H1 (cell line): ENCODE data around the gene STAU1. TPM values are rescaled to one million over a fixed set of nuclear protein-coding genes. Genes with fewer than 3 reads are reported as not detected.

Source experiments
- CTCF ChIA-PET: fragments of 300-600 bp; sonication (Branson Sonifier 250); formaldehyde crosslinking; loops from one replicate; lab custom pipeline; 2021; ENCODE audit not compliant: partially characterized antibody; lab: Charles Lee
- POLR2A ChIA-PET: fragments of 300-600 bp; sonication (Branson Sonifier 250); formaldehyde crosslinking; loops from one replicate; lab custom pipeline; 2021; ENCODE audit warnings: inconsistent platforms; ENCODE audit not compliant: partially characterized antibody; lab: Charles Lee
- DNase-seq, 2 experiments: peaks; one replicate each; pipeline versions ENCODE4 v3.0.0 to v3.0.0-alpha.2; 2010 to 2022; ENCODE audit warnings: low spot score in 2 of 2, low read depth in 1 of 2, mixed read lengths in 1 of 2
- FAIRE-seq: peaks from 2 replicates; lab custom pipeline; 2011; peaks lifted over from hg19 to GRCh38; lab: Jason Lieb, UNC
- H2AFZ ChIP-seq: 2 replicates; pipeline ENCODE4 v1.8.1; 2012; ENCODE audit warnings: low read length, inconsistent platforms
- H2AK5ac ChIP-seq: 2 replicates; pipeline ENCODE4 v1.6.1; 2013; ENCODE audit warnings: low read depth, low read length
- H2BK120ac ChIP-seq: replicated peaks from 2 replicates; pipeline ENCODE3; 2013; ENCODE audit warnings: low read depth, low read length, inconsistent platforms
- H2BK12ac ChIP-seq: 2 replicates; pipeline ENCODE4 v1.6.1; 2013; ENCODE audit warnings: low read depth, low read length
- H2BK15ac ChIP-seq: 2 replicates; pipeline ENCODE4 v1.6.1; 2013; ENCODE audit warnings: low read length
- H2BK20ac ChIP-seq: 2 replicates; pipeline ENCODE4 v1.6.1; 2013; ENCODE audit warnings: low read length
- H2BK5ac ChIP-seq: 2 replicates; pipeline ENCODE4 v1.6.1; 2013; ENCODE audit warnings: low read depth, low read length
- H3K14ac ChIP-seq: 2 replicates; pipeline ENCODE4 v1.6.1; 2013; ENCODE audit warnings: inconsistent platforms; ENCODE audit not compliant: insufficient read length
- H3K18ac ChIP-seq: 2 replicates; pipeline ENCODE4 v1.6.1; 2013; ENCODE audit warnings: low read length; ENCODE audit errors: extremely low read depth
- H3K23ac ChIP-seq: 2 replicates; pipeline ENCODE4 v1.6.1; 2013; ENCODE audit warnings: inconsistent platforms; ENCODE audit not compliant: insufficient read length
- H3K23me2 ChIP-seq: 2 replicates; pipeline ENCODE4 v1.6.1; 2013; ENCODE audit warnings: low read depth, low read length
- H3K27ac ChIP-seq: 2 replicates; pipeline ENCODE4 v1.6.1; 2011; ENCODE audit warnings: low read depth, low read length, inconsistent platforms
- H3K27me3 ChIP-seq, 4 experiments: replicated peaks in 1 of 4; 1 replicate in 1 of 4; 2 replicates in 3 of 4; pipeline versions ENCODE4 v1.6.1 to v1.8.1; 2011 to 2013; ENCODE audit warnings: low read length in 3 of 4, mild to moderate bottlenecking in 3 of 4, inconsistent platforms in 2 of 4, mixed read lengths in 2 of 4, moderate library complexity in 1 of 4; ENCODE audit not compliant: control insufficient read depth in 3 of 4, insufficient read depth in 3 of 4; ENCODE audit errors: extremely low read depth in 1 of 4
- H3K36me3 ChIP-seq, 4 experiments: 2 replicates each; pipeline versions ENCODE4 v1.6.1 to v1.8.1; 2011 to 2013; ENCODE audit warnings: mild to moderate bottlenecking in 4 of 4, low read length in 3 of 4, moderate library complexity in 2 of 4, control low read depth in 1 of 4, inconsistent platforms in 1 of 4; ENCODE audit not compliant: insufficient read depth in 4 of 4, control insufficient read depth in 2 of 4
- H3K4ac ChIP-seq: replicated peaks from 2 replicates; pipeline ENCODE3; 2013; ENCODE audit warnings: low read length, low read depth, mixed read lengths, inconsistent platforms; ENCODE audit not compliant: insufficient read length
- H3K4me1 ChIP-seq, 4 experiments: replicated peaks in 1 of 4; 1 replicate in 1 of 4; 2 replicates in 3 of 4; pipeline versions ENCODE4 v1.6.1 to v1.8.1; 2011 to 2013; ENCODE audit warnings: low read length in 3 of 4, inconsistent platforms in 2 of 4, mixed read lengths in 1 of 4; ENCODE audit not compliant: insufficient read depth in 4 of 4, control insufficient read depth in 3 of 4
- H3K4me2 ChIP-seq, 2 experiments: 2 replicates each; pipeline versions ENCODE4 v1.6.1 to v1.8.1; 2011 to 2013; ENCODE audit warnings: low read depth in 2 of 2, low read length in 2 of 2, control low read depth in 1 of 2, inconsistent platforms in 1 of 2, mild to moderate bottlenecking in 1 of 2; ENCODE audit not compliant: insufficient read depth in 1 of 2
- H3K4me3 ChIP-seq, 4 experiments: fragments of 200-600, 300-600 bp in 1 of 4; sonication (generic), shearing (Covaris generic), sonication (Bioruptor Twin) in 1 of 4; 2 replicates each; pipeline versions ENCODE4 v1.5.1 to v1.8.1; 2011 to 2016; ENCODE audit warnings: low read length in 4 of 4, low read depth in 3 of 4, control low read depth in 2 of 4, inconsistent platforms in 2 of 4, mild to moderate bottlenecking in 2 of 4, mixed read lengths in 1 of 4, moderate library complexity in 1 of 4; ENCODE audit not compliant: insufficient read depth in 2 of 4; ENCODE audit errors: extremely low read depth in 1 of 4
- H3K56ac ChIP-seq: replicated peaks from 2 replicates; pipeline ENCODE3; 2013; ENCODE audit warnings: low read depth, mild to moderate bottlenecking, mixed read lengths, low read length, inconsistent platforms; ENCODE audit not compliant: insufficient read length
- H3K79me1 ChIP-seq: 2 replicates; pipeline ENCODE4 v1.6.1; 2013; ENCODE audit warnings: low read depth, low read length, control low read depth
- H3K79me2 ChIP-seq, 2 experiments: 2 replicates each; pipeline versions ENCODE4 v1.6.1 to v1.8.1; 2012 to 2013; ENCODE audit warnings: low read length in 2 of 2, mild to moderate bottlenecking in 2 of 2, inconsistent platforms in 1 of 2; ENCODE audit not compliant: insufficient read depth in 2 of 2, control insufficient read depth in 1 of 2
- H3K9ac ChIP-seq, 4 experiments: replicated peaks in 1 of 4; 1 replicate in 1 of 4; 2 replicates in 3 of 4; pipeline versions ENCODE4 v1.6.1 to v1.8.1; 2011 to 2013; ENCODE audit warnings: low read depth in 3 of 4, low read length in 3 of 4, control low read depth in 2 of 4, mild to moderate bottlenecking in 2 of 4, moderate library complexity in 2 of 4, inconsistent platforms in 1 of 4; ENCODE audit errors: extremely low read depth in 1 of 4
- H3K9me3 ChIP-seq, 2 experiments: 2 replicates each; pipeline versions ENCODE4 v1.6.1 to v1.8.1; 2012 to 2013; ENCODE audit warnings: mild to moderate bottlenecking in 2 of 2, moderate library complexity in 2 of 2, control low read depth in 1 of 2, inconsistent platforms in 1 of 2, low read depth in 1 of 2, low read length in 1 of 2, mixed read lengths in 1 of 2; ENCODE audit not compliant: insufficient read depth in 2 of 2
- H4K20me1 ChIP-seq, 2 experiments: replicated peaks in 1 of 2; 2 replicates each; pipeline versions ENCODE3 to v1.8.1; 2011 to 2013; ENCODE audit warnings: inconsistent platforms in 2 of 2, low read length in 2 of 2, mild to moderate bottlenecking in 1 of 2; ENCODE audit not compliant: insufficient read depth in 2 of 2, control insufficient read depth in 1 of 2
- H4K5ac ChIP-seq: 2 replicates; pipeline ENCODE4 v1.6.1; 2013; ENCODE audit warnings: low read length, low read depth, mixed read lengths, inconsistent platforms; ENCODE audit not compliant: insufficient read length
- H4K8ac ChIP-seq: 2 replicates; pipeline ENCODE4 v1.8.0; 2013; ENCODE audit warnings: mild to moderate bottlenecking, moderate library complexity, low read length, inconsistent platforms; ENCODE audit not compliant: insufficient read depth; ENCODE audit errors: extremely low read depth
- H4K91ac ChIP-seq: replicated peaks from 2 replicates; pipeline ENCODE3; 2013; ENCODE audit warnings: low read length, mixed read lengths, inconsistent platforms; ENCODE audit not compliant: insufficient read length
- CEBPB ChIP-seq: IDR thresholded peaks from 2 replicates; pipeline ENCODE4 v1.6.1; 2012; ENCODE audit warnings: low read depth, low read length
- CTCF ChIP-seq, 3 experiments: IDR thresholded peaks; 1 replicate in 2 of 3; 2 replicates in 1 of 3; pipeline versions ENCODE4 v1.5.1 to v1.6.1; 2011; ENCODE audit warnings: low read length in 3 of 3, mild to moderate bottlenecking in 3 of 3, inconsistent platforms in 2 of 3, low read depth in 1 of 3, moderate library complexity in 1 of 3; ENCODE audit not compliant: insufficient read depth in 1 of 3; ENCODE audit errors: control extremely low read depth in 1 of 3
- FOSL1 ChIP-seq: IDR thresholded peaks from 2 replicates; pipeline ENCODE4 v1.6.1; 2011; ENCODE audit warnings: mild to moderate bottlenecking, low read depth, low read length, moderate library complexity; ENCODE audit not compliant: insufficient read depth
- PHF8 ChIP-seq: fragments of 200-600 bp; sonication (generic); conservative IDR thresholded peaks from 2 replicates; pipeline ENCODE4 v1.7.1; 2012; ENCODE audit warnings: low read depth, mild to moderate bottlenecking, inconsistent platforms, low read length, moderate library complexity
- POU5F1 ChIP-seq: IDR thresholded peaks from 2 replicates; pipeline ENCODE4 v1.6.1; 2011; ENCODE audit warnings: low read depth, mild to moderate bottlenecking, low read length, moderate library complexity
- SIRT6 ChIP-seq: IDR thresholded peaks from one replicate; pipeline ENCODE4 v1.7.1; 2012; ENCODE audit warnings: low read length, inconsistent platforms
- SIX5 ChIP-seq: IDR thresholded peaks from 2 replicates; pipeline ENCODE4 v1.6.1; 2011; ENCODE audit warnings: mild to moderate bottlenecking, low read depth, low read length
- SRF ChIP-seq: IDR thresholded peaks from 2 replicates; pipeline ENCODE4 v1.6.1; 2011; ENCODE audit warnings: mild to moderate bottlenecking, low read depth, low read length, moderate library complexity
- SUZ12 ChIP-seq: fragments of 200-600 bp; sonication (generic); IDR thresholded peaks from 2 replicates; pipeline ENCODE4 v1.6.1; 2012; ENCODE audit warnings: mild to moderate bottlenecking, inconsistent platforms, low read length, moderate library complexity, mixed read lengths
- TEAD4 ChIP-seq: IDR thresholded peaks from 2 replicates; pipeline ENCODE4 v1.6.1; 2012; ENCODE audit warnings: low read depth, low read length, inconsistent platforms, mixed read lengths
- USF2 ChIP-seq: IDR thresholded peaks from 2 replicates; pipeline ENCODE4 v1.6.1; 2011; ENCODE audit warnings: low read length, improper control_type of control experiment
- WGBS, 2 experiments: shearing (Covaris generic) in 1 of 2; methylation state at CpG; one replicate each; pipeline versions ENCODE4 v1.1.6 to v1.1.7; 2013 to 2015; ENCODE audit warnings: low lambda C conversion rate in 2 of 2, mixed read lengths in 2 of 2, inconsistent platforms in 1 of 2, low coverage in 1 of 2, missing lambda C conversion rate in 1 of 2; ENCODE audit not compliant: insufficient replicate concordance in 2 of 2, insufficient coverage in 1 of 2, insufficient read length in 1 of 2; ENCODE audit errors: extremely low coverage in 1 of 2, missing lambda C conversion rate in 1 of 2; 5-methylcytosine and 5-hydroxymethylcytosine counted together
- polyA plus RNA-seq, 7 experiments: library from polyadenylated mRNA; depleted of rRNA in 3 of 7; stranded (reverse) in 5 of 7; unstranded in 2 of 7; fragments of >200 nt in 5 of 7; fragments of 200-250 nt in 2 of 7; gene quantifications; 1 replicate in 5 of 7; 2 replicates in 1 of 7; 4 replicates in 1 of 7; pipeline versions ENCODE4 v1.2.1 to v1.2.3, GENCODE V29; 2011 to 2013; ENCODE audit warnings: missing spikeins in 2 of 7, mixed read lengths in 2 of 7
- total RNA-seq: library from RNA; stranded (reverse); fragmentation: NEBNext Ultra II Directional; extraction: Animal tissue kit (Norgen Biotek cat#: 25700); gene quantifications from 2 replicates; pipeline ENCODE4 v1.2.1, GENCODE V29; 2021

STAU1 gene
- total and polyA plus RNA-seq, 2 of the 8 experiments (the other 6 are each of a cell fraction or from before 2014, with no cell fraction given): 41.4 to 107 TPM

GRCh38 chr20:49233226-49233625 is 45.1 kb upstream of the STAU1 start:
- Histone ChIP-seq H3K9me3 (no peaks in the 10 kb centered on the region), H2BK120ac (no peak overlapping the region), H3K14ac (no peak overlapping the region), H3K9ac (no peak overlapping the region), H3K79me2 (no peaks in the 10 kb centered on the region), H3K36me3 (peaks cover 43 to 77% (median 63%) of the 10 kb centered on the region in 4 experiments), H3K4me3 (no peak overlapping the region), H3K23me2 (no peaks in the 10 kb centered on the region), H3K4ac (no peak overlapping the region), H2BK12ac (no peak overlapping the region), H2BK5ac (no peak overlapping the region), H3K18ac (no peak overlapping the region), H2AFZ (no peak overlapping the region), H3K27me3 (no peaks in the 10 kb centered on the region), H2AK5ac (no peak overlapping the region), H4K8ac (no peak overlapping the region), H3K27ac (no peak overlapping the region), H2BK15ac (no peak overlapping the region), H4K5ac (no peak overlapping the region), H3K23ac (no peak overlapping the region), H3K4me1 (no peaks in the 10 kb centered on the region), H3K56ac (no peak overlapping the region), H3K79me1 (no peaks in the 10 kb centered on the region; the same call in 1 of the 2 replicates), H3K4me2 (no peak overlapping the region), H4K91ac (no peak overlapping the region), H4K20me1 (peaks cover 0 to 4% of the 10 kb centered on the region in 2 experiments), H2BK20ac (no peak overlapping the region)
- POLR2A ChIA-PET: interaction anchor here (1.6 to 6.7 kb wide), 5 partner anchors 13 to 55 kb away, joined by 4 to 51 read pairs (median 8); partner anchors contain the start of gene DDX27
- DNase-seq (no peak), FAIRE-seq (no peak)
- CTCF ChIA-PET: interaction anchor here (1.4 kb wide), 1 partner anchor 100 kb away, joined by 3 read pairs; no protein-coding TSS in a partner anchor
- 96% methylated on average over 10 of the region's 10 CpGs; no CpG with 5 or more reads in 1 of the 2 experiments for WGBS, 2 experiments
- TF ChIP-seq SIRT6: no peak
- no peak for TF ChIP-seq PHF8
- TF ChIP-seq CEBPB: no peak
- no peak for TF ChIP-seq USF2
- TF ChIP-seq SRF: no peak
- TF ChIP-seq FOSL1: no peak
- TF ChIP-seq POU5F1: no peak
- TF ChIP-seq SIX5: no peak
- TF ChIP-seq SUZ12: no peak
- no peak for TF ChIP-seq CTCF (IDR thresholded peaks at IDR 0.05; ENCODE audit: control extremely low read depth in 1 of 3, insufficient read depth in 1 of 3, low read depth in 1 of 3, low read length in 3 of 3)
- TF ChIP-seq TEAD4: no peak
